Erythroblast (primary cell): Measurements from ENCODE around the gene ABCA9.

ENCODE experiments used
- GATA1 ChIP-seq: IDR thresholded peaks from 2 replicates; pipeline ENCODE4 v1.6.1; 2011; ENCODE audit warnings: low read depth, mild to moderate bottlenecking, control low read depth, low read length, moderate library complexity
- POLR2A ChIP-seq: IDR thresholded peaks from 2 replicates; pipeline ENCODE4 v1.6.1; 2011; ENCODE audit warnings: mild to moderate bottlenecking, low read length

GRCh38 chr17:69067274-69068047 is 6.7 kb upstream of the ABCA9 start:
- TF ChIP-seq POLR2A (no peak), GATA1 (no peak)
